Prostate gland (tissue), 2 donors: ENCODE data around the gene SHCBP1L. TPM values are rescaled to one million over a fixed set of nuclear protein-coding genes. Genes with fewer than 3 reads are reported as not detected.
"Not testable (repeated sequence)": the region's sequence is repeated elsewhere in the genome, so short reads cannot be mapped to it uniquely, and the experiment has no call there.

ENCODE experiments used
- DNase-seq: peaks from one replicate; pipeline ENCODE4 v3.0.0-alpha.2; 2019; ENCODE audit warnings: low spot score
- H3K27ac ChIP-seq, 2 donors: fragments of 200-600 bp; sonication (generic); 2 replicates each; pipeline ENCODE4 v1.5.1; 2017 to 2019
- H3K27me3 ChIP-seq: fragments of 200-600 bp; sonication (generic); replicated peaks from 2 replicates; pipeline ENCODE4 v1.5.1; 2019; ENCODE audit not compliant: insufficient read depth
- H3K36me3 ChIP-seq, 2 donors: fragments of 200-600 bp; sonication (generic); 1 replicate in 1 of 2; 2 replicates in 1 of 2; pipeline versions ENCODE4 v1.5.1 to v1.8.1; 2017 to 2019
- H3K4me1 ChIP-seq: fragments of 200-600 bp; sonication (generic); replicated peaks from 2 replicates; pipeline ENCODE4 v1.5.1; 2019
- H3K4me3 ChIP-seq, 2 donors: fragments of 200-600 bp; sonication (generic); 2 replicates each; pipeline ENCODE4 v1.5.1; 2017 to 2019
- H3K9me3 ChIP-seq: fragments of 200-600 bp; sonication (generic); 2 replicates; pipeline ENCODE4 v1.5.1; 2017
- CTCF ChIP-seq, 4 experiments: fragments of 200-600 bp in 2 of 4; fragments of 450-650 bp in 2 of 4; sonication (generic) in 2 of 4; IDR thresholded peaks; 1 replicate in 3 of 4; 2 replicates in 1 of 4; pipeline ENCODE4 v1.5.1; 2016 to 2019; ENCODE audit warnings: antibody characterized with exemption in 4 of 4, mild to moderate bottlenecking in 2 of 4, moderate library complexity in 2 of 4
- POLR2A ChIP-seq: fragments of 450-650 bp; IDR thresholded peaks from one replicate; pipeline ENCODE4 v1.6.1; 2016; ENCODE audit warnings: antibody characterized with exemption, mild to moderate bottlenecking
- POLR2AphosphoS5 ChIP-seq: sonication (generic); formaldehyde crosslinking; IDR thresholded peaks from one replicate; pipeline ENCODE4 v1.6.1; 2017; ENCODE audit warnings: antibody characterized with exemption
- WGBS: methylation state at CpG from one replicate; pipeline ENCODE4 v1.1.5; 2018; 5-methylcytosine and 5-hydroxymethylcytosine counted together
- intact Hi-C: fragments of 100-400 bp; cut with DNase I; formaldehyde crosslinking; loops from one replicate; pipeline ENCODE4 v1.14.2; 2022
- total RNA-seq, 2 donors: library from RNA; depleted of rRNA; stranded (reverse); fragments of >200 nt; gene quantifications; one replicate each; pipeline ENCODE4 v1.1.0, GENCODE V29; 2016

The SHCBP1L gene
- total RNA-seq, 2 donors from 2014 or later, result 23.9 TPM; not detected in 1

- Histone ChIP-seq H3K9me3 (no peaks in the 10 kb centered on the region), H3K27me3 (no peaks in the 10 kb centered on the region), H3K4me1 (no peaks in the 10 kb centered on the region), H3K27ac (no peak overlapping the region), H3K36me3 (no peaks in the 10 kb centered on the region), H3K4me3 (no peak overlapping the region)
- intact Hi-C loops, result no loop called here
- no peak for TF ChIP-seq CTCF (IDR thresholded peaks at IDR 0.05)
- no peak for DNase-seq
- WGBS, result 89% methylated on average over 11 of the region's 11 CpGs
Observed at GRCh38 chr1:182957902-182958395, 5.0 kb upstream of the SHCBP1L start.

GRCh38 chr1:182956708-182957365 lies 3.9 kb upstream of the SHCBP1L start:
- H3K36me3 ChIP-seq, result no peaks in the 10 kb centered on the region
- no peaks in the 10 kb centered on the region for H3K9me3 ChIP-seq
- H3K4me3 ChIP-seq, result no peak overlapping the region
- no peaks in the 10 kb centered on the region for H3K27me3 ChIP-seq
- DNase-seq, result no peak
- TF ChIP-seq CTCF (IDR thresholded peaks at IDR 0.05), result no peak
- no peak for TF ChIP-seq POLR2A
- TF ChIP-seq POLR2AphosphoS5, result no peak
- H3K27ac ChIP-seq, result no peak overlapping the region
- intact Hi-C loops, result no loop called here
- no peaks in the 10 kb centered on the region for H3K4me1 ChIP-seq
- 85% methylated on average over 2 of the region's 2 CpGs for WGBS

- no peaks in the 10 kb centered on the region for H3K4me1 ChIP-seq
- H3K36me3 ChIP-seq, result no peaks in the 10 kb centered on the region
- H3K27me3 ChIP-seq, result no peaks in the 10 kb centered on the region
- no peaks in the 10 kb centered on the region for H3K9me3 ChIP-seq
- intact Hi-C loops, result no loop called here
- TF ChIP-seq POLR2A, result no peak
- no peak for TF ChIP-seq CTCF (IDR thresholded peaks at IDR 0.05)
- TF ChIP-seq POLR2AphosphoS5, result no peak
- WGBS, result 96% methylated on average over 9 of the region's 9 CpGs
- no peak for DNase-seq
- H3K4me3 ChIP-seq, result no peak overlapping the region
- H3K27ac ChIP-seq, result no peak overlapping the region
Observed at GRCh38 chr1:182955596-182956588, 2.9 kb upstream of the SHCBP1L start.

- Histone ChIP-seq H3K4me1 (no peaks in the 10 kb centered on the region), H3K27me3 (no peaks in the 10 kb centered on the region), H3K9me3 (no peaks in the 10 kb centered on the region), H3K4me3 (no peak overlapping the region), H3K36me3 (no peaks in the 10 kb centered on the region), H3K27ac (no peak overlapping the region)
- no peak for DNase-seq
- 71% methylated on average over 3 of the region's 3 CpGs for WGBS
- intact Hi-C loops, result no loop called here
- TF ChIP-seq CTCF (IDR thresholded peaks at IDR 0.05), result no peak
- no peak for TF ChIP-seq POLR2A
- TF ChIP-seq POLR2AphosphoS5, result no peak
Observed at GRCh38 chr1:182953826-182954225, 860 bp upstream of the SHCBP1L start.

- H3K4me1 ChIP-seq, H3K4me3 ChIP-seq, H3K36me3 ChIP-seq, H3K27ac ChIP-seq, DNase-seq, intact Hi-C loops, H3K27me3 ChIP-seq, H3K9me3 ChIP-seq: not testable (repeated sequence)
- WGBS, result 98% methylated on average over 6 of the region's 6 CpGs
Observed at GRCh38 chr1:182943336-182943735, 9.6 kb downstream of the SHCBP1L start.

GRCh38 chr1:182942145-182942544 lies 10.8 kb downstream of the SHCBP1L start:
- H3K27me3 ChIP-seq, H3K27ac ChIP-seq, H3K36me3 ChIP-seq, DNase-seq, H3K4me3 ChIP-seq, H3K9me3 ChIP-seq, H3K4me1 ChIP-seq, intact Hi-C loops: not testable (repeated sequence)
- 24% methylated on average over 25 of the region's 25 CpGs for WGBS
